Astrocyte of the cerebellum (primary cell): ENCODE data around the gene WDR62.

ENCODE experiments used
- DNase-seq: peaks from one replicate; pipeline ENCODE4 v3.0.0-alpha.2; 2011; ENCODE audit warnings: low read depth
- H3K4me3 ChIP-seq: 2 replicates; pipeline ENCODE4 v1.5.1; 2011; ENCODE audit warnings: mild to moderate bottlenecking, low read depth, low read length, moderate library complexity
- CTCF ChIP-seq: IDR thresholded peaks from 2 replicates; pipeline ENCODE4 v1.5.1; 2012; ENCODE audit warnings: low read length, low read depth, moderate library complexity, mild to moderate bottlenecking; ENCODE audit errors: missing control alignments
- in situ Hi-C: cut with HindIII; loops from 2 replicates; pipeline ENCODE4 v1.10.0; 2017; ENCODE audit warnings: low sequenced_read_pairs

WDR62 gene

GRCh38 chr19:36026091-36026876, 28.4 kb upstream of the WDR62 start:
- in situ Hi-C loops: no loop called here
- no peak overlapping the region for H3K4me3 ChIP-seq
- no peak for TF ChIP-seq CTCF
- DNase-seq: no peak

GRCh38 chr19:36027696-36028095, 27.0 kb upstream of the WDR62 start:
- no peak for TF ChIP-seq CTCF
- in situ Hi-C loops: no loop called here

GRCh38 chr19:36028313-36029041, 26.2 kb upstream of the WDR62 start:
- no peak for DNase-seq
- in situ Hi-C loops: no loop called here
- no peak for TF ChIP-seq CTCF
- no peak overlapping the region for H3K4me3 ChIP-seq

More at GRCh38 chr19:36027696-36028095, 27.0 kb upstream of the WDR62 start:
- DNase-seq: no peak
- no peak overlapping the region for H3K4me3 ChIP-seq

GRCh38 chr19:36030264-36031148, 24.2 kb upstream of the WDR62 start:
- no peak for DNase-seq
- in situ Hi-C loops: no loop called here
- peak; percentile 9 for TF ChIP-seq CTCF
- H3K4me3 ChIP-seq: no peak overlapping the region

GRCh38 chr19:36031308-36031707, 23.4 kb upstream of the WDR62 start:
- no peak for DNase-seq
- H3K4me3 ChIP-seq: no peak overlapping the region
- in situ Hi-C loops: no loop called here
- TF ChIP-seq CTCF: no peak
